WTC11 (cell line): ENCODE results near the gene GMEB2.

Experiments used
- CREB1 ChIP-seq: sonication (generic); formaldehyde crosslinking; IDR thresholded peaks from 2 replicates; pipeline ENCODE4 v1.8.0; 2023; ENCODE audit warnings: mild to moderate bottlenecking, missing genetic modification reagents
- JUN ChIP-seq: sonication (generic); formaldehyde crosslinking; IDR thresholded peaks from 2 replicates; pipeline ENCODE4 v1.8.0; 2023; ENCODE audit warnings: mild to moderate bottlenecking, missing genetic modification reagents
- NR2C2 ChIP-seq: sonication (generic); formaldehyde crosslinking; IDR thresholded peaks from 2 replicates; pipeline ENCODE4 v1.8.0; 2022; ENCODE audit warnings: mild to moderate bottlenecking, missing genetic modification reagents
- SOX15 ChIP-seq: fragments of 250-450 bp; sonication (Bioruptor Pico); IDR thresholded peaks from 2 replicates; pipeline ENCODE4 v1.9.0; 2021; ENCODE audit warnings: mild to moderate bottlenecking
- SP1 ChIP-seq: sonication (generic); formaldehyde crosslinking; conservative IDR thresholded peaks from 2 replicates; pipeline ENCODE4 v1.8.1; 2022; ENCODE audit warnings: missing genetic modification reagents
- ZNF121 ChIP-seq: sonication (generic); formaldehyde crosslinking; IDR thresholded peaks from 2 replicates; pipeline ENCODE4 v1.8.0; 2023; ENCODE audit warnings: missing genetic modification reagents
- ZNF671 ChIP-seq: fragments of 250-450 bp; sonication (Bioruptor Pico); IDR thresholded peaks from 2 replicates; pipeline ENCODE4 v1.8.0; 2021; ENCODE audit warnings: mild to moderate bottlenecking
- TF ChIP-seq, protein P1 (sequence below): fragments of 200-600 bp; IDR thresholded peaks from 2 replicates; pipeline ENCODE4 v1.8.0; 2022; ENCODE audit warnings: antibody characterized with exemption
- TF ChIP-seq, protein P2 (sequence below): sonication (generic); formaldehyde crosslinking; IDR thresholded peaks from 2 replicates; pipeline ENCODE4 v1.8.1; 2022; ENCODE audit warnings: low read depth, missing genetic modification reagents, borderline replicate concordance
- TF ChIP-seq, protein P3 (sequence below): sonication (generic); formaldehyde crosslinking; IDR thresholded peaks from 2 replicates; pipeline ENCODE4 v1.8.1; 2022; ENCODE audit warnings: missing genetic modification reagents, borderline replicate concordance
- TF ChIP-seq, protein P4 (sequence below): sonication (generic); formaldehyde crosslinking; IDR thresholded peaks from 2 replicates; pipeline ENCODE4 v1.8.0; 2022; ENCODE audit warnings: missing genetic modification reagents
- TF ChIP-seq, protein P5 (sequence below): sonication (generic); formaldehyde crosslinking; conservative IDR thresholded peaks from 2 replicates; pipeline ENCODE4 v1.8.1; 2022; ENCODE audit warnings: mild to moderate bottlenecking, missing genetic modification reagents
- TF ChIP-seq, protein P6 (sequence below): fragments of 250-450 bp; sonication (Bioruptor Pico); IDR thresholded peaks from 2 replicates; pipeline ENCODE4 v1.9.0; 2021; ENCODE audit warnings: mild to moderate bottlenecking

DNA sequence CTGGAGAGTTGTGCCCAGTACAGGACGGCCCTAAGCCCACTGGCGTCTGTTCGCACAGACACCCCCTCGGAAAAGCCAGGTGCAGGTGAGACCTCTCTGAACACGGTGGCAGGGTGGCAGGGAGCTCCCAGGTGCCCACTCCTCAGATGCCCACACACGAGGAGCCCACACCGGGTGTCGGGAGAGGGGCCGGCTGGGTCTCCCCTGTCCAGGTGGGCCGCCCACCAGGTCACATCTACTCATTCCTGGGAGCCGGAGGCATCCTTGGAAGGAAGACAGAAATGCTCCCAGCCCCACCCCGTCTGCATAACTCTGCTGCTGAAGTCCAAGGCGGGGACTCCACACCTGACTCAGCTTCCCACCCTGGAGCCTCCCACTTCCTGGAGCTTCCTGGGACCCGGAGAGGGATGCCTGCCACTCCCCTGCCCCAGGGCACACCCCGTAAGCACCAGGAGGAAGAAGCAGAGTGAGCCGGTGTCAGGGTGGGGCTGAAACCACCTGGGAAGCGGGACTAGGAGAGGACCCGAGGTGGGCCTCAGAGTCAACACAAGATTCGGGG, 81.9 kb downstream of the GMEB2 start:
- no peak for TF ChIP-seq ZNF121 (CRISPR knock-in tag)
- no peak for TF ChIP-seq NR2C2 (CRISPR knock-in tag)
- TF ChIP-seq, protein P1, sequence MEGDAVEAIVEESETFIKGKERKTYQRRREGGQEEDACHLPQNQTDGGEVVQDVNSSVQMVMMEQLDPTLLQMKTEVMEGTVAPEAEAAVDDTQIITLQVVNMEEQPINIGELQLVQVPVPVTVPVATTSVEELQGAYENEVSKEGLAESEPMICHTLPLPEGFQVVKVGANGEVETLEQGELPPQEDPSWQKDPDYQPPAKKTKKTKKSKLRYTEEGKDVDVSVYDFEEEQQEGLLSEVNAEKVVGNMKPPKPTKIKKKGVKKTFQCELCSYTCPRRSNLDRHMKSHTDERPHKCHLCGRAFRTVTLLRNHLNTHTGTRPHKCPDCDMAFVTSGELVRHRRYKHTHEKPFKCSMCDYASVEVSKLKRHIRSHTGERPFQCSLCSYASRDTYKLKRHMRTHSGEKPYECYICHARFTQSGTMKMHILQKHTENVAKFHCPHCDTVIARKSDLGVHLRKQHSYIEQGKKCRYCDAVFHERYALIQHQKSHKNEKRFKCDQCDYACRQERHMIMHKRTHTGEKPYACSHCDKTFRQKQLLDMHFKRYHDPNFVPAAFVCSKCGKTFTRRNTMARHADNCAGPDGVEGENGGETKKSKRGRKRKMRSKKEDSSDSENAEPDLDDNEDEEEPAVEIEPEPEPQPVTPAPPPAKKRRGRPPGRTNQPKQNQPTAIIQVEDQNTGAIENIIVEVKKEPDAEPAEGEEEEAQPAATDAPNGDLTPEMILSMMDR = no peak
- no peak for TF ChIP-seq ZNF671 (CRISPR knock-in tag)
- TF ChIP-seq, protein P2, sequence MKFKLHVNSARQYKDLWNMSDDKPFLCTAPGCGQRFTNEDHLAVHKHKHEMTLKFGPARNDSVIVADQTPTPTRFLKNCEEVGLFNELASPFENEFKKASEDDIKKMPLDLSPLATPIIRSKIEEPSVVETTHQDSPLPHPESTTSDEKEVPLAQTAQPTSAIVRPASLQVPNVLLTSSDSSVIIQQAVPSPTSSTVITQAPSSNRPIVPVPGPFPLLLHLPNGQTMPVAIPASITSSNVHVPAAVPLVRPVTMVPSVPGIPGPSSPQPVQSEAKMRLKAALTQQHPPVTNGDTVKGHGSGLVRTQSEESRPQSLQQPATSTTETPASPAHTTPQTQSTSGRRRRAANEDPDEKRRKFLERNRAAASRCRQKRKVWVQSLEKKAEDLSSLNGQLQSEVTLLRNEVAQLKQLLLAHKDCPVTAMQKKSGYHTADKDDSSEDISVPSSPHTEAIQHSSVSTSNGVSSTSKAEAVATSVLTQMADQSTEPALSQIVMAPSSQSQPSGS (CRISPR knock-in tag) = no peak
- TF ChIP-seq CREB1 (CRISPR knock-in tag) = no peak
- TF ChIP-seq, protein P3, sequence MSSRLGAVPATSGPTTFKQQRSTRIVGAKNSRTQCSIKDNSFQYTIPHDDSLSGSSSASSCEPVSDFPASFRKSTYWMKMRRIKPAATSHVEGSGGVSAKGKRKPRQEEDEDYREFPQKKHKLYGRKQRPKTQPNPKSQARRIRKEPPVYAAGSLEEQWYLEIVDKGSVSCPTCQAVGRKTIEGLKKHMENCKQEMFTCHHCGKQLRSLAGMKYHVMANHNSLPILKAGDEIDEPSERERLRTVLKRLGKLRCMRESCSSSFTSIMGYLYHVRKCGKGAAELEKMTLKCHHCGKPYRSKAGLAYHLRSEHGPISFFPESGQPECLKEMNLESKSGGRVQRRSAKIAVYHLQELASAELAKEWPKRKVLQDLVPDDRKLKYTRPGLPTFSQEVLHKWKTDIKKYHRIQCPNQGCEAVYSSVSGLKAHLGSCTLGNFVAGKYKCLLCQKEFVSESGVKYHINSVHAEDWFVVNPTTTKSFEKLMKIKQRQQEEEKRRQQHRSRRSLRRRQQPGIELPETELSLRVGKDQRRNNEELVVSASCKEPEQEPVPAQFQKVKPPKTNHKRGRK (CRISPR knock-in tag) = no peak
- TF ChIP-seq, protein P4, sequence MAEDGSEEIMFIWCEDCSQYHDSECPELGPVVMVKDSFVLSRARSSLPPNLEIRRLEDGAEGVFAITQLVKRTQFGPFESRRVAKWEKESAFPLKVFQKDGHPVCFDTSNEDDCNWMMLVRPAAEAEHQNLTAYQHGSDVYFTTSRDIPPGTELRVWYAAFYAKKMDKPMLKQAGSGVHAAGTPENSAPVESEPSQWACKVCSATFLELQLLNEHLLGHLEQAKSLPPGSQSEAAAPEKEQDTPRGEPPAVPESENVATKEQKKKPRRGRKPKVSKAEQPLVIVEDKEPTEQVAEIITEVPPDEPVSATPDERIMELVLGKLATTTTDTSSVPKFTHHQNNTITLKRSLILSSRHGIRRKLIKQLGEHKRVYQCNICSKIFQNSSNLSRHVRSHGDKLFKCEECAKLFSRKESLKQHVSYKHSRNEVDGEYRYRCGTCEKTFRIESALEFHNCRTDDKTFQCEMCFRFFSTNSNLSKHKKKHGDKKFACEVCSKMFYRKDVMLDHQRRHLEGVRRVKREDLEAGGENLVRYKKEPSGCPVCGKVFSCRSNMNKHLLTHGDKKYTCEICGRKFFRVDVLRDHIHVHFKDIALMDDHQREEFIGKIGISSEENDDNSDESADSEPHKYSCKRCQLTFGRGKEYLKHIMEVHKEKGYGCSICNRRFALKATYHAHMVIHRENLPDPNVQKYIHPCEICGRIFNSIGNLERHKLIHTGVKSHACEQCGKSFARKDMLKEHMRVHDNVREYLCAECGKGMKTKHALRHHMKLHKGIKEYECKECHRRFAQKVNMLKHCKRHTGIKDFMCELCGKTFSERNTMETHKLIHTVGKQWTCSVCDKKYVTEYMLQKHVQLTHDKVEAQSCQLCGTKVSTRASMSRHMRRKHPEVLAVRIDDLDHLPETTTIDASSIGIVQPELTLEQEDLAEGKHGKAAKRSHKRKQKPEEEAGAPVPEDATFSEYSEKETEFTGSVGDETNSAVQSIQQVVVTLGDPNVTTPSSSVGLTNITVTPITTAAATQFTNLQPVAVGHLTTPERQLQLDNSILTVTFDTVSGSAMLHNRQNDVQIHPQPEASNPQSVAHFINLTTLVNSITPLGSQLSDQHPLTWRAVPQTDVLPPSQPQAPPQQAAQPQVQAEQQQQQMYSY = no peak
- no peak for TF ChIP-seq JUN (CRISPR knock-in tag)
- TF ChIP-seq SP1 = no peak
- TF ChIP-seq, protein P5, sequence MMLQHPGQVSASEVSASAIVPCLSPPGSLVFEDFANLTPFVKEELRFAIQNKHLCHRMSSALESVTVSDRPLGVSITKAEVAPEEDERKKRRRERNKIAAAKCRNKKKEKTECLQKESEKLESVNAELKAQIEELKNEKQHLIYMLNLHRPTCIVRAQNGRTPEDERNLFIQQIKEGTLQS (CRISPR knock-in tag) = no peak
- TF ChIP-seq, protein P6, sequence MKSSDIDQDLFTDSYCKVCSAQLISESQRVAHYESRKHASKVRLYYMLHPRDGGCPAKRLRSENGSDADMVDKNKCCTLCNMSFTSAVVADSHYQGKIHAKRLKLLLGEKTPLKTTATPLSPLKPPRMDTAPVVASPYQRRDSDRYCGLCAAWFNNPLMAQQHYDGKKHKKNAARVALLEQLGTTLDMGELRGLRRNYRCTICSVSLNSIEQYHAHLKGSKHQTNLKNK (CRISPR knock-in tag) = no peak
- no peak for TF ChIP-seq SOX15 (CRISPR knock-in tag)
